Omental fat pad (tissue), 4 donors: ENCODE measurements around the gene ANKFN1. TPM values are rescaled to one million over a fixed set of nuclear protein-coding genes. Genes with fewer than 3 reads are reported as not detected.
"Not testable (repeated sequence)": the region's sequence is repeated elsewhere in the genome, so short reads cannot be mapped to it uniquely, and the experiment has no call there.

Source experiments
- ATAC-seq: fragments of 150-250 bp; one replicate; pipeline ENCODE4 v1.9.1; 2016; ENCODE audit warnings: mild to moderate bottlenecking, moderate library complexity; ENCODE audit not compliant: low FRiP score
- DNase-seq: peaks from one replicate; pipeline ENCODE4 v3.0.0-alpha.2; 2019; ENCODE audit warnings: low spot score
- total RNA-seq, 4 donors: library from RNA; depleted of rRNA; stranded (reverse); fragments of >200 nt; gene quantifications; one replicate each; pipeline ENCODE4 v1.1.0, GENCODE V29; 2016
- TF ChIP-seq, protein P1 (sequence below), 3 donors: fragments of 450-650 bp; IDR thresholded peaks; one replicate each; pipeline ENCODE4 v1.5.1; 2016 to 2017; ENCODE audit warnings: antibody characterized with exemption in 3 of 3, mild to moderate bottlenecking in 3 of 3, moderate library complexity in 2 of 3

ANKFN1 gene
- total RNA-seq, 4 donors from 2014 or later: 1.7 to 3.0 (median 2.2) TPM

DNA sequence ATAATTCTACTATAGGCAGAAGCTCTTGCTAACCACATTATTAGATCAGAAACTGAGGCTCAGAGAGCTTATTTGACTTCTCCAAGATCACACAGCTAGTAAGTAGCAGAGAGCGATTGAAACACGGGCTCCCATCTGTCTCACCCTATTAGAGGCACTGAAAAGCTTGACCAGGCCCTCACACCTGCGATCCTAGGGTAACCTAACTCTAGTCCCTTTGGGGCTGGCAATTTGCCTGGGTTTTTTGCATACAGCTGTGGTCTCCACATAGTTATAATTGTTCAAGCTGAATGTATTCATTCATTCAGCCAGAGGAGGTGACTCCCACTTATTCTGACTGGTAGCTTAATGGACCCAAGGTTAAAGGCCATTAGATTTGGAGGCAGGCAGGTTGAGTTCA, 121.2 kb downstream of the ANKFN1 start:
- DNase-seq (no peak), ATAC-seq (no peak)
- TF ChIP-seq, protein P1, sequence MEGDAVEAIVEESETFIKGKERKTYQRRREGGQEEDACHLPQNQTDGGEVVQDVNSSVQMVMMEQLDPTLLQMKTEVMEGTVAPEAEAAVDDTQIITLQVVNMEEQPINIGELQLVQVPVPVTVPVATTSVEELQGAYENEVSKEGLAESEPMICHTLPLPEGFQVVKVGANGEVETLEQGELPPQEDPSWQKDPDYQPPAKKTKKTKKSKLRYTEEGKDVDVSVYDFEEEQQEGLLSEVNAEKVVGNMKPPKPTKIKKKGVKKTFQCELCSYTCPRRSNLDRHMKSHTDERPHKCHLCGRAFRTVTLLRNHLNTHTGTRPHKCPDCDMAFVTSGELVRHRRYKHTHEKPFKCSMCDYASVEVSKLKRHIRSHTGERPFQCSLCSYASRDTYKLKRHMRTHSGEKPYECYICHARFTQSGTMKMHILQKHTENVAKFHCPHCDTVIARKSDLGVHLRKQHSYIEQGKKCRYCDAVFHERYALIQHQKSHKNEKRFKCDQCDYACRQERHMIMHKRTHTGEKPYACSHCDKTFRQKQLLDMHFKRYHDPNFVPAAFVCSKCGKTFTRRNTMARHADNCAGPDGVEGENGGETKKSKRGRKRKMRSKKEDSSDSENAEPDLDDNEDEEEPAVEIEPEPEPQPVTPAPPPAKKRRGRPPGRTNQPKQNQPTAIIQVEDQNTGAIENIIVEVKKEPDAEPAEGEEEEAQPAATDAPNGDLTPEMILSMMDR (IDR thresholded peaks at IDR 0.05): no peak

DNA sequence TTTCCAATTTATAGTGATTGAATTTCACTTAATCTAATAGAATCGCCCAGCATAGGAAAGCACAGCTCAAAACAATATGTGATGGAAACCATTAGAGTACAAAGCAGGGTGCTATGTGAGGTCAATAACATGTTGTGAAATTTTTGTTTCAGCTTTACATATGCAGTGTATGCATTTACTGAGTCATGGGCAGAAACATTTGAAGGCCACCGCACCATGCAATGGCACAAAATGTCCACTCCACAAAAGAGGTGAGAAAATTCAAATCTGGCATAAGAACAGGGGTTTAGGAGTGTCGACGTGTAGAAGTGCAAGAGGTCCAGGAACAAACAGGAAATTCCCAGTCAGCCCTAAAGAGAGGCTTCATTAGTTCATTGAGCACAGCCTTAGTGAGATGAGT, 131.2 kb downstream of the ANKFN1 start:
- DNase-seq (no peak), ATAC-seq (no peak)
- TF ChIP-seq, protein P1 (IDR thresholded peaks at IDR 0.05): no peak

DNA sequence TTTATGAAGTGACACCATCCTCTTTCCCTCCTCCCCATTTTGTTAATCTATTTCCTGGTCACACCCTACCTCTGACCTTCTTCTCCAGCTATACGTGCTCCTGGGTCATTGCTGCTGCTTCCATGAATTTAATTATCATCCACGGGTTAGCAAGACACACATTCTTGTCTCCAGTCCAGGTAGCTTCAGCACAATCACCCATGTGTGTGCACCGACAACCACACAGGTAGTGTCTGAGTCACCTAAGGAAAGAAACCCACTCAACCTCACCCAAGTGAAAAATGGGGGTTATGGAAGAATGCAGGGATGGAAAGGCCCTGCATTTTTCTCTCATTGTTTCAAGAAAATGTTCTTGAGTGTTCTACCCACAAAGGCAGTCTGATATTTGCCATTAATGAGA, 135.5 kb downstream of the ANKFN1 start:
- ATAC-seq, DNase-seq: not testable (repeated sequence)

DNA sequence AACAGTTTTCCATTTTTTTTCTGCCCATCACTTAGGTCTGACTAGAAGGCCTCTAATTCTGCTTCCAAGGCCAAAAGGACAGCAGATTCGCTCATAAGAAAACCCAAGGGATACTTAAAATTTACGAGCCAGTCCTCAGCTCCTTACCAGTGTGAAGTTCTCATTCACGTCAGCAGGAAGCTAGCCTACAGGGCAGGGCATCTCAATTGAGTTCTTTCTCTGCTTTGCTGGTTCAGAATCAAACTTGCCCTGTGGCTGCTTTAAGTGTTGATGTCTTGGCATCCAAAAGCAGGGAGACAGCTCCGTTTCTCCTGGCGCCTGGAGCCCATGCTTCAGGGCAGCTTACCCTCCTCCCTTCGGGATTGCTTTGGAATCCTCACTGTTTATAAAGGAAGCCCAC, 136.0 kb downstream of the ANKFN1 start:
- TF ChIP-seq, protein P1 (IDR thresholded peaks at IDR 0.05): no peak
- DNase-seq (no peak), ATAC-seq (no peak)

DNA sequence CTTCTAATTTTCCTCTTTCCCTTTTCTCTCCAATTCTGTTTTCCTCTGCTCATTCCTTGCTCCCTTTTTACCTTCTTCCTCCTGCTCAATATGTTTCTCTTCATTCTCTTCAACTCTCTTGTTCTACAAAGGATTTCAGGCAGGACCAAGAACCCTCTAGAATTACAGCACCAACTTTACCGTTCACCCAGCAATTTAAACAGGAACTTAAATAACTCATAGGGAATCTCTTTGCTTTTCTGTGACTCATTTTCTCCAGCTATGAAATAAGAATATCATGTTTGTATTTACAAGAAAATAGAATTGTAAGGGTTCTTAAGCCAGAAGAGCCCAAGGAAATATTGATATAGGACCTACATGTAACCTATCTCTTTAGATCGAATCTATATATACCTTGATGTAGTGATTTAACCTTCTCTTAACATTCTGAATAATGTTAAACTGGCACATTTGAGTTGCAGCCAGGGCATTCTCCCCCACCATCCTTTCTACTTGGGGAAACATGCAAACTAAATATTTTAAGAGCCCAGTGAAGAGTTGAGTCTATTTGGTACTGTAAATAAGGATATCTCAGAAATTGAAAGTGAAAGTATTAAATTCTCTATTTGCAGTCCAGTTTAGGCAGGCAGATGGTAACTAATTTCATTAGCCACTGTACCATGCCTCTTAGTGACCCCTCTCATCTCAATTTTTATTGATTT, 137.0 kb downstream of the ANKFN1 start:
- ATAC-seq (no peak), DNase-seq (no peak)
- TF ChIP-seq, protein P1 (IDR thresholded peaks at IDR 0.05): no peak

DNA sequence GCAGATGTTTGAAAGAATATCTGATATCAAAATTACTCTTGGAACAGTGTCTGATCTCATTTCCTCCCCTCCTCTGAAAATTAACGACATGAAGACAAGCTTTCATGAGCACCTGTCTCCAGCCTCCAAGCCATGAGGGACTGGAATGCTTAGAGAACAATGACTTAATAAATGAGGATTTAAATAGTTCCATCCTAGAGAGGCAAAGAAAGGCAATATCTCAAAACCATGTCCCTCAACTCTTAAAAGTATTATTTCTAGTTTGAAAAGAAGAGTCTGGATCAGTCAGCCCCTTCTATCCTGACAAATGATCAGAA, 137.5 kb downstream of the ANKFN1 start:
- ATAC-seq: no peak
- TF ChIP-seq, protein P1 (IDR thresholded peaks at IDR 0.05): no peak
- no peak for DNase-seq

DNA sequence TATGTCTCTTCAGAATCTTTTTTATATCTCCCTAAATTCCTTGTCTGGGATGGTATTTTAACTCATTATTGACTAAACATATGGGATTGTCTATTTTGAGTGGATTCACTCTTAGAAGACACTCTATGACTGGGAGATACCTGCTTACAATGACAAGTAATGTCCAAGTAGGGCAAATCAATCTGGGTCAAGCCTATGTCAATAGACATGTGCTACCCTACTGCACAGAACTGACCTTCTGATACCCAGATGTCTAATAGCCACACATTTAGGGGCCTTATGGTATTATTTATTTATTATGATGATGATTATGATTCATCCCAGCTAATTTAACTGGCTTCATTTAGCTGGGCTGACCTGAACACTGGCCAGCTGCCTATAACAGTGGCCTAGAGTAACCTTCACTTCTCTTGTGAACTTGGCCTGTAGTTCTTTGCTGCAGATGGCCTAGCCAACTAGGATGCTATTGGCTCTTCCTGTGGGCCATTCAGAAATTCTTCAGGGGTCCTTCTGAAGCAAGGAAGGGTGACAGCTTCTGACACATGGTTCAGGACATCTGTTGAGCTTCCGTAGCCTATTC, 138.0 kb downstream of the ANKFN1 start:
- TF ChIP-seq, protein P1 (IDR thresholded peaks at IDR 0.05): no peak
- ATAC-seq: no peak
- DNase-seq: no peak
